ENCODE data around the gene LIX1L. TPM values are rescaled to one million over a fixed set of nuclear protein-coding genes. Genes with fewer than 3 reads are reported as not detected.
A peak's percentile ranks its signal among the peaks of the same experiment; 100 is the strongest.

Gene LIX1L
- total and polyA plus RNA-seq, 2 of the 13 experiments (the other 11 are each of a cell fraction or from before 2014, with no cell fraction given) = 8.1 to 24.9 TPM

DNA sequence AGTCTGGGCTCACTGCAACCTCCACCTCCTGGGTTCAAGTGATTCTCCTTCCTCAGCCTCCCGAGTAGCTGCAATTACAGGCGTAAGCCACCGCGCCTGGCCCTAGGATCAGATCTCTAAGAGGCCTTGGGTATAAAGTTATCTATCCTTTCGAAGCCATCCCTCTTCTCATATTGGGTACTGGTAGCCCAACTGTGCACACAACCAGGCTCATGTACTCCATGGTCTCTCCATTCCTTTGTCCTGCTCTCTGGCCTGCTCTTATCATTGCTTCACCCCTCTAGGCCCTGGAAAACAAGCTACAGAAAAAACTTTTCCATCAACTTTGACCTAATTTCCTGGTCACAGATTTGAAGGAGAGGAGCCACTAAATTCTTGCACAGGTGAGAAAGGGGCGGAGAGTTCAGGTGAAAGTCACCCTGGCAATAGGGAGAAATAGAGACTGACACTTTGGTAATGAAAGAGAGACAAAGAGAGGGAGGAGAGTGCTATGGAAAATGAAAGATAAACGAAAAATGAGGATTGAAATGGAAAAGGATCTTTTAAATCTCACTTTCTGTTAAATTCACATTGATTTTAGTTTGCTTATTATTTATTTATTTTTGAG is 32.5 kb upstream of the LIX1L start (continued):
- TF ChIP-seq FOXO1 (CRISPR knock-in tag; IDR thresholded peaks at IDR 0.05) (peak; percentile 45; the same call in 1 of the 2 replicates), IKZF4 (CRISPR knock-in tag; IDR thresholded peaks at IDR 0.05; ENCODE audit: borderline replicate concordance, low read depth, not compliant biosample characterization) (no peak), ZNF232 (CRISPR knock-in tag; IDR thresholded peaks at IDR 0.05; ENCODE audit: borderline replicate concordance) (no peak), ZNF530 (CRISPR knock-in tag; IDR thresholded peaks at IDR 0.05; ENCODE audit: low read depth) (no peak), ZNF670 (CRISPR knock-in tag; IDR thresholded peaks at IDR 0.05; ENCODE audit: borderline replicate concordance) (no peak), ZFP36 (IDR thresholded peaks at IDR 0.05; ENCODE audit: borderline replicate concordance, low read depth, low read length, partially characterized antibody) (no peak), BRD4 (CRISPR knock-in tag; IDR thresholded peaks at IDR 0.05) (no peak), MYNN (CRISPR knock-in tag; IDR thresholded peaks at IDR 0.05; ENCODE audit: low read depth) (no peak), ZNF605 (CRISPR knock-in tag; IDR thresholded peaks at IDR 0.05) (no peak), ZNF556 (CRISPR knock-in tag; IDR thresholded peaks at IDR 0.05; ENCODE audit: borderline replicate concordance) (no peak), ZNF282 (IDR thresholded peaks at IDR 0.05; ENCODE audit: partially characterized antibody) (no peak), U2AF2 (IDR thresholded peaks at IDR 0.05; ENCODE audit: low read depth, low read length) (no peak), SYNCRIP (IDR thresholded peaks at IDR 0.05; ENCODE audit: insufficient read depth, low read depth, low read length) (no peak), HNRNPK (IDR thresholded peaks at IDR 0.05; ENCODE audit: low read depth, low read length, poor library complexity, severe bottlenecking) (no peak), NKX3-1 (CRISPR knock-in tag; IDR thresholded peaks at IDR 0.05) (no peak), ZNF205 (CRISPR knock-in tag; IDR thresholded peaks at IDR 0.05) (no peak), ZNF34 (CRISPR knock-in tag; IDR thresholded peaks at IDR 0.05; ENCODE audit: borderline replicate concordance) (no peak), ZNF547 (CRISPR knock-in tag; IDR thresholded peaks at IDR 0.05) (no peak), ZNF224 (CRISPR knock-in tag; IDR thresholded peaks at IDR 0.05) (no peak), PPARG (CRISPR knock-in tag; conservative IDR thresholded peaks at IDR 0.05) (peak; percentile 93), FOSL2 (CRISPR knock-in tag; IDR thresholded peaks at IDR 0.05) (peak; percentile 10; the same call in 1 of the 2 replicates), ZNF83 (CRISPR knock-in tag; IDR thresholded peaks at IDR 0.05; ENCODE audit: borderline replicate concordance) (no peak), ATM (IDR thresholded peaks at IDR 0.05; ENCODE audit: borderline replicate concordance) (no peak)
- TF ChIP-seq, protein P1, sequence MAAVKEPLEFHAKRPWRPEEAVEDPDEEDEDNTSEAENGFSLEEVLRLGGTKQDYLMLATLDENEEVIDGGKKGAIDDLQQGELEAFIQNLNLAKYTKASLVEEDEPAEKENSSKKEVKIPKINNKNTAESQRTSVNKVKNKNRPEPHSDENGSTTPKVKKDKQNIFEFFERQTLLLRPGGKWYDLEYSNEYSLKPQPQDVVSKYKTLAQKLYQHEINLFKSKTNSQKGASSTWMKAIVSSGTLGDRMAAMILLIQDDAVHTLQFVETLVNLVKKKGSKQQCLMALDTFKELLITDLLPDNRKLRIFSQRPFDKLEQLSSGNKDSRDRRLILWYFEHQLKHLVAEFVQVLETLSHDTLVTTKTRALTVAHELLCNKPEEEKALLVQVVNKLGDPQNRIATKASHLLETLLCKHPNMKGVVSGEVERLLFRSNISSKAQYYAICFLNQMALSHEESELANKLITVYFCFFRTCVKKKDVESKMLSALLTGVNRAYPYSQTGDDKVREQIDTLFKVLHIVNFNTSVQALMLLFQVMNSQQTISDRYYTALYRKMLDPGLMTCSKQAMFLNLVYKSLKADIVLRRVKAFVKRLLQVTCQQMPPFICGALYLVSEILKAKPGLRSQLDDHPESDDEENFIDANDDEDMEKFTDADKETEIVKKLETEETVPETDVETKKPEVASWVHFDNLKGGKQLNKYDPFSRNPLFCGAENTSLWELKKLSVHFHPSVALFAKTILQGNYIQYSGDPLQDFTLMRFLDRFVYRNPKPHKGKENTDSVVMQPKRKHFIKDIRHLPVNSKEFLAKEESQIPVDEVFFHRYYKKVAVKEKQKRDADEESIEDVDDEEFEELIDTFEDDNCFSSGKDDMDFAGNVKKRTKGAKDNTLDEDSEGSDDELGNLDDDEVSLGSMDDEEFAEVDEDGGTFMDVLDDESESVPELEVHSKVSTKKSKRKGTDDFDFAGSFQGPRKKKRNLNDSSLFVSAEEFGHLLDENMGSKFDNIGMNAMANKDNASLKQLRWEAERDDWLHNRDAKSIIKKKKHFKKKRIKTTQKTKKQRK (IDR thresholded peaks at IDR 0.05; ENCODE audit: low read length) = no peak
- TF ChIP-seq, protein P2, sequence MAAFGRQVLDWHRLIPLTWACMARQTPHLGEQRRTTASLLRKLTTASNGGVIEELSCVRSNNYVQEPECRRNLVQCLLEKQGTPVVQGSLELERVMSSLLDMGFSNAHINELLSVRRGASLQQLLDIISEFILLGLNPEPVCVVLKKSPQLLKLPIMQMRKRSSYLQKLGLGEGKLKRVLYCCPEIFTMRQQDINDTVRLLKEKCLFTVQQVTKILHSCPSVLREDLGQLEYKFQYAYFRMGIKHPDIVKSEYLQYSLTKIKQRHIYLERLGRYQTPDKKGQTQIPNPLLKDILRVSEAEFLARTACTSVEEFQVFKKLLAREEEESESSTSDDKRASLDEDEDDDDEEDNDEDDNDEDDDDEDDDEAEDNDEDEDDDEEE (CRISPR knock-in tag; IDR thresholded peaks at IDR 0.05) = no peak
- TF ChIP-seq, protein P3, sequence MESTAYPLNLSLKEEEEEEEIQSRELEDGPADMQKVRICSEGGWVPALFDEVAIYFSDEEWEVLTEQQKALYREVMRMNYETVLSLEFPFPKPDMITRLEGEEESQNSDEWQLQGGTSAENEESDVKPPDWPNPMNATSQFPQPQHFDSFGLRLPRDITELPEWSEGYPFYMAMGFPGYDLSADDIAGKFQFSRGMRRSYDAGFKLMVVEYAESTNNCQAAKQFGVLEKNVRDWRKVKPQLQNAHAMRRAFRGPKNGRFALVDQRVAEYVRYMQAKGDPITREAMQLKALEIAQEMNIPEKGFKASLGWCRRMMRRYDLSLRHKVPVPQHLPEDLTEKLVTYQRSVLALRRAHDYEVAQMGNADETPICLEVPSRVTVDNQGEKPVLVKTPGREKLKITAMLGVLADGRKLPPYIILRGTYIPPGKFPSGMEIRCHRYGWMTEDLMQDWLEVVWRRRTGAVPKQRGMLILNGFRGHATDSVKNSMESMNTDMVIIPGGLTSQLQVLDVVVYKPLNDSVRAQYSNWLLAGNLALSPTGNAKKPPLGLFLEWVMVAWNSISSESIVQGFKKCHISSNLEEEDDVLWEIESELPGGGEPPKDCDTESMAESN (CRISPR knock-in tag; conservative IDR thresholded peaks at IDR 0.05) = no peak

All from HepG2 (cell line).